ENCODE measurements around the gene LIPT2. TPM values are rescaled to one million over a fixed set of nuclear protein-coding genes. Genes with fewer than 3 reads are reported as not detected.

LIPT2 gene
- total RNA-seq (1 to 10 TPM; 1.8 to 6.0 TPM), polyA plus RNA-seq (ENCODE audit: insufficient read length in 6 of 6) (1 to 10 TPM; 3.2 to 6.3 (median 4.7) TPM)
- long read RNA-seq, donor 1, partial matches to known transcripts: 0 of 9 reads
- long read RNA-seq, donor 1, other reads (novel, unspliced or antisense): 7 of 9 reads
- long read RNA-seq, donor 2, partial matches to known transcripts: 0 of 8 reads
- long read RNA-seq, donor 2, other reads (novel, unspliced or antisense): 5 of 8 reads
- long read RNA-seq, donor 3, partial matches to known transcripts: 15 of 16 reads
- long read RNA-seq, donor 3, other reads (novel, unspliced or antisense): 0 of 16 reads
- long read RNA-seq, donor 4: 0 reads
- long read RNA-seq, donor 5, partial matches to known transcripts: 0 of 2 reads
- long read RNA-seq, donor 5, other reads (novel, unspliced or antisense): 0 of 2 reads
- long read RNA-seq, donor 6, partial matches to known transcripts: 0 of 3 reads
- long read RNA-seq, donor 6, other reads (novel, unspliced or antisense): 0 of 3 reads
- long read RNA-seq, donor 7, partial matches to known transcripts: 0 of 1 reads
- long read RNA-seq, donor 7, other reads (novel, unspliced or antisense): 0 of 1 reads
- long read RNA-seq, donor 8, partial matches to known transcripts: 0 of 4 reads
- long read RNA-seq, donor 8, other reads (novel, unspliced or antisense): 0 of 4 reads
- long read RNA-seq, donor 9: 0 reads
- long read RNA-seq, donor 10, partial matches to known transcripts: 0 of 3 reads
- long read RNA-seq, donor 10, other reads (novel, unspliced or antisense): 0 of 3 reads
- long read RNA-seq, donor 11, partial matches to known transcripts: 0 of 1 reads
- long read RNA-seq, donor 11, other reads (novel, unspliced or antisense): 0 of 1 reads
- long read RNA-seq, donor 12, partial matches to known transcripts: 0 of 3 reads
- long read RNA-seq, donor 12, other reads (novel, unspliced or antisense): 0 of 3 reads

GRCh38 chr11:74492974-74493790, at the start of gene LIPT2:
LIPT2 (minus strand) TSS chr11:74493724; CDS start chr11:74493703, 21 bp downstream.
- Histone ChIP-seq H3K9me3 (no peaks in the 10 kb centered on the region), H3K4me3 (peak within 1 kb of the TSS; percentile 91 to 95), H3K4me1 (peaks cover 6 to 19% of the 10 kb centered on the region in 2 donors), H3K36me3 (no peaks in the 10 kb centered on the region), H3K27me3 (no peaks in the 10 kb centered on the region), H3K27ac (peak within 1 kb of the TSS; percentile 99)
- DNase-seq: peak; percentile 91 to 100 (median 98)
- intact Hi-C loops (cut with DNase I): no loop called here
- no peak for TF ChIP-seq CTCF (IDR thresholded peaks at IDR 0.05)
- ATAC-seq: peak; percentile 98

- intact Hi-C loops (cut with DNase I): no loop called here
- TF ChIP-seq CTCF (IDR thresholded peaks at IDR 0.05): no peak
- DNase-seq (no peak), ATAC-seq (no peak)
- Histone ChIP-seq H3K36me3 (no peaks in the 10 kb centered on the region), H3K4me3 (no peak overlapping the region), H3K27ac (no peak overlapping the region), H3K9me3 (peaks cover 0 to 22% of the 10 kb centered on the region in 2 donors), H3K27me3 (no peaks in the 10 kb centered on the region), H3K4me1 (no peaks in the 10 kb centered on the region)
Measured at GRCh38 chr11:74541466-74541865, 47.9 kb upstream of the LIPT2 start.

GRCh38 chr11:74540270-74540669, 46.7 kb upstream of the LIPT2 start:
- no peak for ATAC-seq
- no peak for TF ChIP-seq CTCF (IDR thresholded peaks at IDR 0.05)
- no peak overlapping the region for H3K27ac ChIP-seq

GRCh38 chr11:74538680-74539079, 45.2 kb upstream of the LIPT2 start:
- ATAC-seq: no peak
- H3K27me3 ChIP-seq: no peaks in the 10 kb centered on the region
- no peak for DNase-seq
- H3K36me3 ChIP-seq: no peaks in the 10 kb centered on the region
- no peak overlapping the region for H3K27ac ChIP-seq
- H3K4me1 ChIP-seq: peaks cover 0 to 10% of the 10 kb centered on the region in 2 donors
- intact Hi-C loops (cut with DNase I): no loop called here
- peaks cover 0 to 14% of the 10 kb centered on the region in 2 donors for H3K9me3 ChIP-seq
- no peak overlapping the region for H3K4me3 ChIP-seq
- TF ChIP-seq CTCF (IDR thresholded peaks at IDR 0.05): no peak

More at GRCh38 chr11:74540270-74540669, 46.7 kb upstream of the LIPT2 start:
- intact Hi-C loops (cut with DNase I): no loop called here
- Histone ChIP-seq H3K36me3 (no peaks in the 10 kb centered on the region), H3K27me3 (no peaks in the 10 kb centered on the region), H3K4me1 (no peaks in the 10 kb centered on the region), H3K4me3 (no peak overlapping the region), H3K9me3 (peaks cover 0 to 22% of the 10 kb centered on the region in 2 donors)
- no peak for DNase-seq
